B cell (primary cell): Measurements from ENCODE around the gene MPDZ.

Experiments used
- EZH2 ChIP-seq: IDR thresholded peaks from 2 replicates; pipeline ENCODE4 v1.6.1; 2012; ENCODE audit warnings: borderline replicate concordance, low read depth, mild to moderate bottlenecking, moderate library complexity, low read length; ENCODE audit not compliant: insufficient read depth, poor library complexity, severe bottlenecking
- TF ChIP-seq, protein P1 (sequence below): fragments of 200-600 bp; IDR thresholded peaks from one replicate; pipeline ENCODE4 v1.8.0; 2022; ENCODE audit warnings: antibody characterized with exemption, mild to moderate bottlenecking

DNA sequence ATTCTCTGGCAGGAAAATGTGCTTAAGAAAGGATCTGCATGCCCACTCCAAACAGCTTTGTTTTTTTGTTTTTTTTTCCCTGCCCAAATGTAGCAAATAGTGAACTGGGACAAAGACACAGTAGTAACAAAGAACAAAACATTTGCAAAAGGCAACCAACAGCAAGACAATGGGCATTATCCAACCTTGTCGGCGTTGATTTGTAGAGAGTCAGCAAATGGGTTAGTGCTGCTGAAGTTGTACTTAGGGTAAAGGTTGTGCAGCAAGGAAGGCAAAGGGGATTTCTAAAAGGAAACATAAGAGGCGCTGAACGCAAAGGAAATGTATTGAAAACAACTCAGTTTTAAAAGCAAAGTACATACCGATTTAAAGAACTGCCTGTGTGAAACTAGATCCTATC lies 136.2 kb downstream of the MPDZ start:
- TF ChIP-seq, protein P1, sequence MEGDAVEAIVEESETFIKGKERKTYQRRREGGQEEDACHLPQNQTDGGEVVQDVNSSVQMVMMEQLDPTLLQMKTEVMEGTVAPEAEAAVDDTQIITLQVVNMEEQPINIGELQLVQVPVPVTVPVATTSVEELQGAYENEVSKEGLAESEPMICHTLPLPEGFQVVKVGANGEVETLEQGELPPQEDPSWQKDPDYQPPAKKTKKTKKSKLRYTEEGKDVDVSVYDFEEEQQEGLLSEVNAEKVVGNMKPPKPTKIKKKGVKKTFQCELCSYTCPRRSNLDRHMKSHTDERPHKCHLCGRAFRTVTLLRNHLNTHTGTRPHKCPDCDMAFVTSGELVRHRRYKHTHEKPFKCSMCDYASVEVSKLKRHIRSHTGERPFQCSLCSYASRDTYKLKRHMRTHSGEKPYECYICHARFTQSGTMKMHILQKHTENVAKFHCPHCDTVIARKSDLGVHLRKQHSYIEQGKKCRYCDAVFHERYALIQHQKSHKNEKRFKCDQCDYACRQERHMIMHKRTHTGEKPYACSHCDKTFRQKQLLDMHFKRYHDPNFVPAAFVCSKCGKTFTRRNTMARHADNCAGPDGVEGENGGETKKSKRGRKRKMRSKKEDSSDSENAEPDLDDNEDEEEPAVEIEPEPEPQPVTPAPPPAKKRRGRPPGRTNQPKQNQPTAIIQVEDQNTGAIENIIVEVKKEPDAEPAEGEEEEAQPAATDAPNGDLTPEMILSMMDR, result no peak
- no peak for TF ChIP-seq EZH2
